Hepatocyte (in vitro differentiated cells): Measurements from ENCODE around the gene LONP1. TPM values are rescaled to one million over a fixed set of nuclear protein-coding genes. Genes with fewer than 3 reads are reported as not detected.

ENCODE experiments used
- DNase-seq: peaks from one replicate; pipeline ENCODE4 v3.0.0-alpha.2; 2016; ENCODE audit warnings: low spot score
- H2AFZ ChIP-seq: fragments of 200-600 bp; sonication (generic); 2 replicates; pipeline ENCODE4 v1.6.0; 2016; ENCODE audit warnings: antibody characterized with exemption, mild to moderate bottlenecking
- H3K27ac ChIP-seq: fragments of 200-600 bp; sonication (generic); 2 replicates; pipeline ENCODE4 v1.5.1; 2016; ENCODE audit warnings: mild to moderate bottlenecking
- H3K27me3 ChIP-seq: fragments of 200-600 bp; sonication (generic); 2 replicates; pipeline ENCODE4 v1.6.1; 2016
- H3K36me3 ChIP-seq: fragments of 200-600 bp; sonication (generic); replicated peaks from 2 replicates; pipeline ENCODE4 v1.5.1; 2016; ENCODE audit warnings: low read depth; ENCODE audit not compliant: insufficient read depth
- H3K4me1 ChIP-seq: fragments of 200-600 bp; sonication (generic); 2 replicates; pipeline ENCODE4 v1.5.1; 2016; ENCODE audit warnings: mild to moderate bottlenecking, moderate library complexity; ENCODE audit not compliant: insufficient read depth
- H3K4me2 ChIP-seq: fragments of 200-600 bp; sonication (generic); 2 replicates; pipeline ENCODE4 v1.6.0; 2016
- H3K4me3 ChIP-seq: fragments of 200-600 bp; sonication (generic); 2 replicates; pipeline ENCODE4 v1.5.1; 2016; ENCODE audit warnings: mild to moderate bottlenecking
- H3K79me2 ChIP-seq: fragments of 200-600 bp; sonication (generic); 2 replicates; pipeline ENCODE4 v1.6.0; 2017; ENCODE audit warnings: mild to moderate bottlenecking
- H3K9me2 ChIP-seq: fragments of 200-600 bp; sonication (generic); replicated peaks from 2 replicates; pipeline ENCODE4 v1.6.0; 2017; ENCODE audit warnings: mild to moderate bottlenecking; ENCODE audit not compliant: insufficient read depth
- H3K9me3 ChIP-seq: fragments of 200-600 bp; sonication (generic); 2 replicates; pipeline ENCODE4 v1.5.1; 2016; ENCODE audit warnings: low read depth, mild to moderate bottlenecking
- H4K20me1 ChIP-seq: fragments of 200-600 bp; sonication (generic); 2 replicates; pipeline ENCODE4 v1.6.0; 2016; ENCODE audit warnings: mild to moderate bottlenecking; ENCODE audit not compliant: insufficient read depth, poor library complexity, severe bottlenecking
- EZH2 ChIP-seq: fragments of 200-600 bp; sonication (generic); IDR thresholded peaks from 2 replicates; pipeline ENCODE4 v1.6.1; 2016; ENCODE audit warnings: antibody characterized with exemption, mild to moderate bottlenecking, borderline replicate concordance
- EZH2phosphoT487 ChIP-seq: fragments of 200-600 bp; sonication (generic); IDR thresholded peaks from one replicate; pipeline ENCODE4 v1.6.1; 2018; ENCODE audit warnings: antibody characterized with exemption, mild to moderate bottlenecking, low read depth, moderate library complexity; ENCODE audit not compliant: unreplicated experiment, severe bottlenecking
- WGBS: methylation state at CpG from one replicate; pipeline ENCODE4 v1.1.6; 2016; ENCODE audit warnings: low lambda C conversion rate; ENCODE audit errors: missing lambda C conversion rate; 5-methylcytosine and 5-hydroxymethylcytosine counted together
- polyA plus RNA-seq: library from polyadenylated mRNA; unstranded; fragments of >200 nt; fragmentation: Nextera tagmentation; extraction: Ambion mirVana; gene quantifications from 2 replicates; pipeline ENCODE4 v1.2.1, GENCODE V29; 2016
- total RNA-seq: library from RNA; depleted of rRNA; stranded (reverse); fragments of >200 nt; gene quantifications from 2 replicates; pipeline ENCODE4 v1.2.3, GENCODE V29; 2014
- TF ChIP-seq, protein P1 (sequence below): fragments of 200-600 bp; sonication (generic); IDR thresholded peaks from 2 replicates; pipeline ENCODE4 v1.5.1; 2016; ENCODE audit warnings: antibody characterized with exemption, mild to moderate bottlenecking; ENCODE audit not compliant: poor library complexity

The LONP1 gene
- total and polyA plus RNA-seq, 2 experiments from 2014 or later: 63.0 to 79.2 TPM

DNA sequence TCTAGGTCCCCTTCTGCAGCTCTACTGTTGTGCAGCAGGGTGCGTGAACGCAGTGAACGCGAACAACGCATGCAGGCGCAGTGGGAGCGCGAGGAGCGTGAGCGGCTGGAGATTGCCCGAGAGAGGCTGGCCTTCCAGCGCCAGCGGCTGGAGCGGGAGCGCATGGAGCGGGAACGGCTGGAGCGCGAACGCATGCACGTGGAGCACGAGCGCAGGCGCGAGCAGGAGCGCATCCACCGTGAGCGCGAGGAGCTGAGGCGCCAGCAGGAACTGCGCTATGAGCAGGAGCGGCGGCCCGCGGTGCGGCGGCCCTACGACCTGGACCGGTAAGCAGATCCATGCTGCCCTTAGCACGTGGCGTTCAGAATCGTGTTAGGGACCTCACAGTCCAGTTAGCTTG, 58.5 kb downstream of the LONP1 start:
- no peak overlapping the region for H3K27ac ChIP-seq
- H3K4me1 ChIP-seq: no peaks in the 10 kb centered on the region
- H3K79me2 ChIP-seq: no peaks in the 10 kb centered on the region
- no peak overlapping the region for H2AFZ ChIP-seq
- H3K4me2 ChIP-seq: no peak overlapping the region
- H3K9me2 ChIP-seq: no peaks in the 10 kb centered on the region
- H3K27me3 ChIP-seq: no peaks in the 10 kb centered on the region
- WGBS: 98% methylated on average over 41 of the region's 42 CpGs
- no peaks in the 10 kb centered on the region for H4K20me1 ChIP-seq
- TF ChIP-seq, protein P1, sequence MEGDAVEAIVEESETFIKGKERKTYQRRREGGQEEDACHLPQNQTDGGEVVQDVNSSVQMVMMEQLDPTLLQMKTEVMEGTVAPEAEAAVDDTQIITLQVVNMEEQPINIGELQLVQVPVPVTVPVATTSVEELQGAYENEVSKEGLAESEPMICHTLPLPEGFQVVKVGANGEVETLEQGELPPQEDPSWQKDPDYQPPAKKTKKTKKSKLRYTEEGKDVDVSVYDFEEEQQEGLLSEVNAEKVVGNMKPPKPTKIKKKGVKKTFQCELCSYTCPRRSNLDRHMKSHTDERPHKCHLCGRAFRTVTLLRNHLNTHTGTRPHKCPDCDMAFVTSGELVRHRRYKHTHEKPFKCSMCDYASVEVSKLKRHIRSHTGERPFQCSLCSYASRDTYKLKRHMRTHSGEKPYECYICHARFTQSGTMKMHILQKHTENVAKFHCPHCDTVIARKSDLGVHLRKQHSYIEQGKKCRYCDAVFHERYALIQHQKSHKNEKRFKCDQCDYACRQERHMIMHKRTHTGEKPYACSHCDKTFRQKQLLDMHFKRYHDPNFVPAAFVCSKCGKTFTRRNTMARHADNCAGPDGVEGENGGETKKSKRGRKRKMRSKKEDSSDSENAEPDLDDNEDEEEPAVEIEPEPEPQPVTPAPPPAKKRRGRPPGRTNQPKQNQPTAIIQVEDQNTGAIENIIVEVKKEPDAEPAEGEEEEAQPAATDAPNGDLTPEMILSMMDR: no peak
- TF ChIP-seq EZH2phosphoT487 (no peak), EZH2 (no peak)
- no peaks in the 10 kb centered on the region for H3K9me3 ChIP-seq
- no peak overlapping the region for H3K4me3 ChIP-seq
- DNase-seq: no peak
- H3K36me3 ChIP-seq: no peaks in the 10 kb centered on the region

DNA sequence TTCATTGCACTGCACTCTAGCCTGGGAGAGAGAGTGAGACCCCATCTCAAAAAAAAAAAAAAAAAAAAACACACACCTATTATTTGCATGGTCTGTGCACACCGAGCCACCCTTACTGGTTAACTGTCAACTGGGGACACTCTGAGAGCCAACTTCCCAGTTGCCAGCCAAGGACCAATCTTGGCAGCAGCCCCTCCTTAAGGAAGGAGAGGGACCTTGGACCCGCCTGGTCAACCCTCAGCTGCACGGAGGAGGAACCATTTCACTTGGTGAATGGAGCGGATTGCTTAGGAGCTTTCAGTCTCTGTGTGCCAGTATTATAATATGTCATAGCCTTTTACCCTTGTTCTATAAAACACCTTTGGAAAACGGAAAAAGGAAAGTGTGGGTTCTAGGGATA, 64.5 kb downstream of the LONP1 start:
- 98% methylated on average over 5 of the region's 5 CpGs for WGBS
- Histone ChIP-seq H3K36me3 (no peaks in the 10 kb centered on the region), H3K9me2 (no peaks in the 10 kb centered on the region), H3K4me3 (no peak overlapping the region), H3K4me1 (no peaks in the 10 kb centered on the region), H3K9me3 (no peaks in the 10 kb centered on the region), H3K4me2 (no peak overlapping the region), H4K20me1 (no peaks in the 10 kb centered on the region), H3K79me2 (peaks cover 2% of the 10 kb centered on the region), H3K27me3 (no peaks in the 10 kb centered on the region), H3K27ac (no peak overlapping the region), H2AFZ (no peak overlapping the region)
- no peak for DNase-seq
- TF ChIP-seq EZH2phosphoT487: no peak
- TF ChIP-seq EZH2: no peak
- TF ChIP-seq, protein P1: no peak

DNA sequence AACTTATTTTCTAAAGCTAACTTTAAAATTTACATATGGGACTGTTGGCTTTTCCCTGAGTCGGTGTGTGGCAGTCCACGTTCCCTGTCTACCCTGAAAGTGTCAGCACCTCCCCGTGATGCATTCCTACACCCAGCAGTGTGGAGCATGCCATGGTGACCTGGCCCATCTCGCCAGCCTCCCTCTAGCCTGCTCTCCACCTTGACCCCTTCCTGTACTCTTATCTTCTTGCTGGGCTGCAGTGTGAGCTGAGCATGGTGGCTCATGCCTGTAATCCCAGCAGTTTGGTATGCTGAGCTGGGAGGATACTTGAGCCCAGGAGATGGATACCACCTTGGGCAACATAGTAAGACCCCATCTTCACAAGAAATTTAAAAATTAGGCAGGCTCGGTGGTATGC, 65.0 kb downstream of the LONP1 start:
- no peaks in the 10 kb centered on the region for H3K9me3 ChIP-seq
- DNase-seq: no peak
- no peaks in the 10 kb centered on the region for H3K27me3 ChIP-seq
- no peaks in the 10 kb centered on the region for H4K20me1 ChIP-seq
- TF ChIP-seq EZH2phosphoT487 (no peak), EZH2 (no peak)
- TF ChIP-seq, protein P1: no peak
- H3K9me2 ChIP-seq: no peaks in the 10 kb centered on the region
- WGBS: 98% methylated on average over 5 of the region's 5 CpGs
- no peak overlapping the region for H2AFZ ChIP-seq
- H3K4me3 ChIP-seq: no peak overlapping the region
- peaks cover 5% of the 10 kb centered on the region for H3K79me2 ChIP-seq
- no peak overlapping the region for H3K27ac ChIP-seq
- no peaks in the 10 kb centered on the region for H3K4me1 ChIP-seq
- no peak overlapping the region for H3K4me2 ChIP-seq
- H3K36me3 ChIP-seq: no peaks in the 10 kb centered on the region

DNA sequence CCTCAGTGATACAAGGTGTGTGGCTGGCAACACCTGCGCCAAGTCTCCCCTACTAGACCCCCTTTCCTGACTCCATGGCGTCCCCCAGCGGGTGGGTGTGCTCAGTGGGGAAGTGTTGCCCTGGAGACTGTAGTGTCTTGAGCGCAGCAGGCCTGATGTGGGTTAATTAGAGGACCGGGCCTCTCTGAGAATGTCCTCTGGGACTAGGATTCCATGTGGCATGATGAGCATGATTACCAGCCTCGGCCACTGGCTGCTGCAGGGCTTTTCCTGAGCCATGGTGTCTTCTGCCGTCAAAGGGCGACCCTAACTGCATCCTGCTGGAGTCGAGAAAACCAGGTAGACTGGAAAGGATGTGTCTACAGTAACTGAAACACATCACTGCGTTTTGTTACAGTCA, 67.7 kb downstream of the LONP1 start:
- Histone ChIP-seq H2AFZ (no peak overlapping the region), H3K79me2 (peaks cover 17% of the 10 kb centered on the region), H3K9me3 (no peaks in the 10 kb centered on the region), H3K36me3 (peaks cover 2% of the 10 kb centered on the region), H3K4me3 (no peak overlapping the region), H3K4me2 (no peak overlapping the region), H3K4me1 (no peaks in the 10 kb centered on the region), H3K27ac (no peak overlapping the region), H3K27me3 (no peaks in the 10 kb centered on the region), H4K20me1 (no peaks in the 10 kb centered on the region), H3K9me2 (no peaks in the 10 kb centered on the region)
- DNase-seq: no peak
- WGBS: 98% methylated on average over 10 of the region's 10 CpGs
- TF ChIP-seq EZH2 (no peak), EZH2phosphoT487 (no peak)
- TF ChIP-seq, protein P1: no peak
